HEK293 (cell line): Measurements from ENCODE around the gene RALA.
A peak's percentile ranks its signal among the peaks of the same experiment; 100 is the strongest.

ENCODE experiments used
- CTCF ChIA-PET: fragments of 350-600 bp; formaldehyde crosslinking; extraction: SDS; loops from one replicate; lab custom pipeline; 2021; ENCODE audit warnings: antibody characterized with exemption; lab: Yijun Ruan, JAX
- POLR2A ChIA-PET: fragments of 300-600 bp; formaldehyde crosslinking; extraction: SDS; loops from one replicate; lab custom pipeline; 2020; ENCODE audit warnings: antibody characterized with exemption, inconsistent platforms; lab: Yijun Ruan, JAX
- H3K27ac ChIP-seq: fragments of 200-500 bp; sonication (Bioruptor generic); 2 replicates; pipeline ENCODE4 v1.5.1; 2014; ENCODE audit warnings: low read depth, low read length, control low read depth, inconsistent platforms; ENCODE audit errors: extremely low read depth
- H3K36me3 ChIP-seq, 2 experiments: fragments of 200-500 bp in 1 of 2; sonication (Bioruptor generic) in 1 of 2; 1 replicate in 1 of 2; 2 replicates in 1 of 2; pipeline ENCODE4 v1.5.1; 2014 to 2017; ENCODE audit warnings: inconsistent platforms in 2 of 2, low read length in 2 of 2; ENCODE audit not compliant: control insufficient read depth in 2 of 2, insufficient read depth in 1 of 2
- H3K4me1 ChIP-seq: fragments of 200-500 bp; sonication (Bioruptor generic); 2 replicates; pipeline ENCODE4 v1.5.1; 2014; ENCODE audit warnings: mild to moderate bottlenecking, low read length, inconsistent platforms; ENCODE audit not compliant: control insufficient read depth, insufficient read depth
- H3K4me3 ChIP-seq: 2 replicates; pipeline ENCODE4 v1.5.1; 2011; ENCODE audit warnings: low read depth, mild to moderate bottlenecking, control low read depth, low read length, moderate library complexity
- H3K9me3 ChIP-seq: fragments of 200-500 bp; sonication (Bioruptor generic); 2 replicates; pipeline ENCODE4 v1.5.1; 2014; ENCODE audit warnings: low read depth, low read length, inconsistent platforms; ENCODE audit not compliant: control insufficient read depth, insufficient read depth
- EGR2 ChIP-seq: fragments of 450-650 bp; formaldehyde crosslinking; IDR thresholded peaks from 2 replicates; pipeline ENCODE4 v1.5.1; 2016; ENCODE audit warnings: low read depth, missing biosample characterization, missing genetic modification characterization
- FEZF1 ChIP-seq: fragments of 450-650 bp; formaldehyde crosslinking; IDR thresholded peaks from 2 replicates; pipeline ENCODE4 v1.5.1; 2016; ENCODE audit warnings: missing biosample characterization, missing genetic modification characterization
- GLIS1 ChIP-seq: fragments of 450-650 bp; formaldehyde crosslinking; IDR thresholded peaks from 2 replicates; pipeline ENCODE4 v1.5.1; 2016; ENCODE audit warnings: missing biosample characterization, missing genetic modification characterization
- INSM2 ChIP-seq: fragments of 450-650 bp; formaldehyde crosslinking; IDR thresholded peaks from 2 replicates; pipeline ENCODE4 v1.5.1; 2016; ENCODE audit warnings: missing biosample characterization, missing genetic modification characterization
- KLF10 ChIP-seq: fragments of 450-650 bp; IDR thresholded peaks from 2 replicates; pipeline ENCODE4 v1.5.1; 2018; ENCODE audit warnings: missing biosample characterization, mild to moderate bottlenecking, missing genetic modification characterization
- KLF16 ChIP-seq: fragments of 450-650 bp; formaldehyde crosslinking; IDR thresholded peaks from 2 replicates; pipeline ENCODE4 v1.5.1; 2017; ENCODE audit warnings: missing biosample characterization, missing genetic modification characterization
- SCRT1 ChIP-seq: fragments of 450-650 bp; formaldehyde crosslinking; IDR thresholded peaks from 2 replicates; pipeline ENCODE4 v1.5.1; 2016; ENCODE audit warnings: missing biosample characterization, missing genetic modification characterization, borderline replicate concordance
- SCRT2 ChIP-seq: fragments of 450-650 bp; formaldehyde crosslinking; IDR thresholded peaks from 2 replicates; pipeline ENCODE4 v1.5.1; 2016; ENCODE audit warnings: missing biosample characterization, missing genetic modification characterization
- ZBTB44 ChIP-seq: fragments of 450-650 bp; IDR thresholded peaks from 2 replicates; pipeline ENCODE4 v1.5.1; 2018; ENCODE audit warnings: missing biosample characterization, mild to moderate bottlenecking, missing genetic modification characterization
- ZBTB8A ChIP-seq: fragments of 450-650 bp; formaldehyde crosslinking; IDR thresholded peaks from 2 replicates; pipeline ENCODE4 v1.5.1; 2016; ENCODE audit warnings: missing biosample characterization, missing genetic modification characterization
- ZFP37 ChIP-seq: fragments of 450-650 bp; formaldehyde crosslinking; IDR thresholded peaks from 2 replicates; pipeline ENCODE4 v1.5.1; 2016; ENCODE audit warnings: missing biosample characterization, missing genetic modification characterization
- ZNF132 ChIP-seq: fragments of 450-650 bp; formaldehyde crosslinking; IDR thresholded peaks from 2 replicates; pipeline ENCODE4 v1.5.1; 2017; ENCODE audit warnings: missing biosample characterization, missing genetic modification characterization, borderline replicate concordance
- ZNF169 ChIP-seq: fragments of 450-650 bp; formaldehyde crosslinking; IDR thresholded peaks from 2 replicates; pipeline ENCODE4 v1.5.1; 2016; ENCODE audit warnings: missing biosample characterization, missing genetic modification characterization
- ZNF175 ChIP-seq: fragments of 450-650 bp; formaldehyde crosslinking; IDR thresholded peaks from 2 replicates; pipeline ENCODE4 v1.5.1; 2016; ENCODE audit warnings: missing biosample characterization, missing genetic modification characterization
- ZNF214 ChIP-seq: fragments of 450-650 bp; formaldehyde crosslinking; IDR thresholded peaks from 2 replicates; pipeline ENCODE4 v1.5.1; 2017; ENCODE audit warnings: missing biosample characterization, mild to moderate bottlenecking, missing genetic modification characterization, borderline replicate concordance
- ZNF555 ChIP-seq: fragments of 450-650 bp; formaldehyde crosslinking; conservative IDR thresholded peaks from 2 replicates; pipeline ENCODE4 v1.5.1; 2017; ENCODE audit warnings: missing biosample characterization, mild to moderate bottlenecking, missing genetic modification characterization, inconsistent platforms
- ZNF610 ChIP-seq: fragments of 450-650 bp; formaldehyde crosslinking; IDR thresholded peaks from 2 replicates; pipeline ENCODE4 v1.5.1; 2016; ENCODE audit warnings: missing biosample characterization, missing genetic modification characterization, borderline replicate concordance
- ZNF707 ChIP-seq: fragments of 450-650 bp; formaldehyde crosslinking; IDR thresholded peaks from 2 replicates; pipeline ENCODE4 v1.5.1; 2016; ENCODE audit warnings: missing biosample characterization, missing genetic modification characterization
- ZSCAN16 ChIP-seq: fragments of 450-650 bp; formaldehyde crosslinking; IDR thresholded peaks from 2 replicates; pipeline ENCODE4 v1.5.1; 2016; ENCODE audit warnings: missing biosample characterization, missing genetic modification characterization
- TF ChIP-seq, protein P1 (sequence below): fragments of 450-650 bp; formaldehyde crosslinking; conservative IDR thresholded peaks from 2 replicates; pipeline ENCODE4 v1.5.1; 2016; ENCODE audit warnings: low read depth, missing biosample characterization, missing genetic modification characterization
- TF ChIP-seq, protein P2 (sequence below): fragments of 450-650 bp; formaldehyde crosslinking; IDR thresholded peaks from 2 replicates; pipeline ENCODE4 v1.5.1; 2016; ENCODE audit warnings: missing biosample characterization, missing genetic modification characterization, low read depth
- TF ChIP-seq, protein P3 (sequence below): fragments of 450-650 bp; formaldehyde crosslinking; IDR thresholded peaks from 2 replicates; pipeline ENCODE4 v1.5.1; 2016; ENCODE audit warnings: missing biosample characterization, missing genetic modification characterization

RALA gene

GRCh38 chr7:39732837-39733804, 109.7 kb downstream of the RALA start (continued):
- TF ChIP-seq, protein P1, sequence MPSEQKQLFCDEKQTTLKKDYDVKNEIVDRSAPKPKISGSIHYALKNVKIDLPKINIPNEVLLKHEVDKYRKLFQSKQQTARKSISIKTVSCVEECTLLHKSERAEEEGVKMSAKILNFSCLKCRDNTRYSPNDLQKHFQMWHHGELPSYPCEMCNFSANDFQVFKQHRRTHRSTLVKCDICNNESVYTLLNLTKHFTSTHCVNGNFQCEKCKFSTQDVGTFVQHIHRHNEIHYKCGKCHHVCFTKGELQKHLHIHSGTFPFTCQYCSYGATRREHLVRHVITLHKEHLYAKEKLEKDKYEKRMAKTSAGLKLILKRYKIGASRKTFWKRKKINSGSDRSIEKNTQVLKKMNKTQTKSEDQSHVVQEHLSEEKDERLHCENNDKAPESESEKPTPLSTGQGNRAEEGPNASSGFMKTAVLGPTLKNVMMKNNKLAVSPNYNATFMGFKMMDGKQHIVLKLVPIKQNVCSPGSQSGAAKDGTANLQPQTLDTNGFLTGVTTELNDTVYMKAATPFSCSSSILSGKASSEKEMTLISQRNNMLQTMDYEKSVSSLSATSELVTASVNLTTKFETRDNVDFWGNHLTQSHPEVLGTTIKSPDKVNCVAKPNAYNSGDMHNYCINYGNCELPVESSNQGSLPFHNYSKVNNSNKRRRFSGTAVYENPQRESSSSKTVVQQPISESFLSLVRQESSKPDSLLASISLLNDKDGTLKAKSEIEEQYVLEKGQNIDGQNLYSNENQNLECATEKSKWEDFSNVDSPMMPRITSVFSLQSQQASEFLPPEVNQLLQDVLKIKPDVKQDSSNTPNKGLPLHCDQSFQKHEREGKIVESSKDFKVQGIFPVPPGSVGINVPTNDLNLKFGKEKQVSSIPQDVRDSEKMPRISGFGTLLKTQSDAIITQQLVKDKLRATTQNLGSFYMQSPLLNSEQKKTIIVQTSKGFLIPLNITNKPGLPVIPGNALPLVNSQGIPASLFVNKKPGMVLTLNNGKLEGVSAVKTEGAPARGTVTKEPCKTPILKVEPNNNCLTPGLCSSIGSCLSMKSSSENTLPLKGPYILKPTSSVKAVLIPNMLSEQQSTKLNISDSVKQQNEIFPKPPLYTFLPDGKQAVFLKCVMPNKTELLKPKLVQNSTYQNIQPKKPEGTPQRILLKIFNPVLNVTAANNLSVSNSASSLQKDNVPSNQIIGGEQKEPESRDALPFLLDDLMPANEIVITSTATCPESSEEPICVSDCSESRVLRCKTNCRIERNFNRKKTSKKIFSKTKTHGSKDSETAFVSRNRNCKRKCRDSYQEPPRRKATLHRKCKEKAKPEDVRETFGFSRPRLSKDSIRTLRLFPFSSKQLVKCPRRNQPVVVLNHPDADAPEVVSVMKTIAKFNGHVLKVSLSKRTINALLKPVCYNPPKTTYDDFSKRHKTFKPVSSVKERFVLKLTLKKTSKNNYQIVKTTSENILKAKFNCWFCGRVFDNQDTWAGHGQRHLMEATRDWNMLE (tag by site-specific recombination), result peak; percentile 44; the same call in 1 of the 2 replicates
- TF ChIP-seq ZNF610 (tag by site-specific recombination) (peak; percentile 74; the same call in 1 of the 2 replicates), SCRT2 (tag by site-specific recombination) (peak; percentile 72)

GRCh38 chr7:39733881-39734632, 110.7 kb downstream of the RALA start:
- CTCF ChIA-PET, result interaction anchor here (0.6 to 2.4 kb wide), 8 partner anchors 11 to 400 kb away, joined by 3 to 14 read pairs (median 4); partner anchors contain the start of gene MPLKIP
- POLR2A ChIA-PET, result interaction anchor here (0.8 to 1.7 kb wide), 3 partner anchors 14 to 153 kb away, joined by 3 to 14 read pairs (median 4); partner anchors contain the start of gene RALA
- H3K4me1 ChIP-seq, result peaks cover 11% of the 10 kb centered on the region
- peak overlapping the region; percentile 58 for H3K4me3 ChIP-seq
- no peaks in the 10 kb centered on the region for H3K9me3 ChIP-seq
- peak overlapping the region; percentile 83 for H3K27ac ChIP-seq
- no peaks in the 10 kb centered on the region for H3K36me3 ChIP-seq
- TF ChIP-seq EGR2 (no peak), ZNF132 (no peak), KLF16 (tag by site-specific recombination) (no peak), KLF10 (tag by site-specific recombination) (peak; percentile 25; the same call in 1 of the 2 replicates), ZSCAN16 (tag by site-specific recombination) (no peak), INSM2 (tag by site-specific recombination) (peak; percentile 87), ZNF707 (tag by site-specific recombination) (no peak), FEZF1 (tag by site-specific recombination) (peak; percentile 43; the same call in 1 of the 2 replicates), ZNF169 (no peak), SCRT1 (tag by site-specific recombination) (no peak), ZNF175 (tag by site-specific recombination) (no peak), ZNF214 (tag by site-specific recombination) (no peak), ZBTB44 (tag by site-specific recombination) (peak; percentile 93), GLIS1 (tag by site-specific recombination) (peak; percentile 51), ZBTB8A (tag by site-specific recombination) (no peak), ZNF555 (no peak), ZFP37 (no peak)
- TF ChIP-seq, protein P2, sequence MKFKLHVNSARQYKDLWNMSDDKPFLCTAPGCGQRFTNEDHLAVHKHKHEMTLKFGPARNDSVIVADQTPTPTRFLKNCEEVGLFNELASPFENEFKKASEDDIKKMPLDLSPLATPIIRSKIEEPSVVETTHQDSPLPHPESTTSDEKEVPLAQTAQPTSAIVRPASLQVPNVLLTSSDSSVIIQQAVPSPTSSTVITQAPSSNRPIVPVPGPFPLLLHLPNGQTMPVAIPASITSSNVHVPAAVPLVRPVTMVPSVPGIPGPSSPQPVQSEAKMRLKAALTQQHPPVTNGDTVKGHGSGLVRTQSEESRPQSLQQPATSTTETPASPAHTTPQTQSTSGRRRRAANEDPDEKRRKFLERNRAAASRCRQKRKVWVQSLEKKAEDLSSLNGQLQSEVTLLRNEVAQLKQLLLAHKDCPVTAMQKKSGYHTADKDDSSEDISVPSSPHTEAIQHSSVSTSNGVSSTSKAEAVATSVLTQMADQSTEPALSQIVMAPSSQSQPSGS (tag by site-specific recombination), result peak; percentile 80; the same call in 1 of the 2 replicates
- TF ChIP-seq, protein P3, sequence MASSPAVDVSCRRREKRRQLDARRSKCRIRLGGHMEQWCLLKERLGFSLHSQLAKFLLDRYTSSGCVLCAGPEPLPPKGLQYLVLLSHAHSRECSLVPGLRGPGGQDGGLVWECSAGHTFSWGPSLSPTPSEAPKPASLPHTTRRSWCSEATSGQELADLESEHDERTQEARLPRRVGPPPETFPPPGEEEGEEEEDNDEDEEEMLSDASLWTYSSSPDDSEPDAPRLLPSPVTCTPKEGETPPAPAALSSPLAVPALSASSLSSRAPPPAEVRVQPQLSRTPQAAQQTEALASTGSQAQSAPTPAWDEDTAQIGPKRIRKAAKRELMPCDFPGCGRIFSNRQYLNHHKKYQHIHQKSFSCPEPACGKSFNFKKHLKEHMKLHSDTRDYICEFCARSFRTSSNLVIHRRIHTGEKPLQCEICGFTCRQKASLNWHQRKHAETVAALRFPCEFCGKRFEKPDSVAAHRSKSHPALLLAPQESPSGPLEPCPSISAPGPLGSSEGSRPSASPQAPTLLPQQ (tag by site-specific recombination), result no peak
